NCI-H2081 treated with DMSO at 0.1 percent for 48 hours (cell line): Measurements from ENCODE around the gene OR5H1.
"Not testable (repeated sequence)": the region's sequence is repeated elsewhere in the genome, so short reads cannot be mapped to it uniquely, and the experiment has no call there.

Experiments used
- DNase-seq: peaks from one replicate; lab custom pipeline; 2025; lab: John Stamatoyannopoulos, UW

OR5H1 gene

GRCh38 chr3:98130421-98130820 is at the start of gene OR5H1:
OR5H1 (plus strand) TSS chr3:98130721; CDS start chr3:98132698, 1,977 bp downstream.
- no peak for DNase-seq

- DNase-seq: no peak
These were observed 43.6 kb upstream of the OR5H1 start, which contains the start of gene OR5AC2 for GRCh38 chr3:98086873-98087272. OR5AC2 (plus strand) TSS chr3:98087173; CDS start chr3:98087173, 0 bp downstream.

GRCh38 chr3:98095882-98096281 is 34.6 kb upstream of the OR5H1 start:
- DNase-seq: no peak

GRCh38 chr3:98099848-98100247 is 30.7 kb upstream of the OR5H1 start:
- no peak for DNase-seq

- no peak for DNase-seq
These were observed 22.4 kb upstream of the OR5H1 start for GRCh38 chr3:98108162-98108561.

- DNase-seq: no peak
These were observed 20.5 kb upstream of the OR5H1 start for GRCh38 chr3:98109807-98110549.

GRCh38 chr3:98110550-98110908 is 20.0 kb upstream of the OR5H1 start:
- DNase-seq: no peak

- DNase-seq: no peak
These were observed 16.3 kb upstream of the OR5H1 start for GRCh38 chr3:98114264-98114663.

- no peak for DNase-seq
These were observed 14.8 kb upstream of the OR5H1 start for GRCh38 chr3:98115717-98116116.

GRCh38 chr3:98136631-98137030 is 6.1 kb downstream of the OR5H1 start:
- DNase-seq: no peak

GRCh38 chr3:98137826-98138557 is 7.5 kb downstream of the OR5H1 start:
- DNase-seq: not testable (repeated sequence)

- no peak for DNase-seq
These were observed 10.0 kb downstream of the OR5H1 start for GRCh38 chr3:98140531-98140930.

GRCh38 chr3:98147179-98147578 is 16.7 kb downstream of the OR5H1 start, which contains the start of gene OR5H14:
OR5H14 (plus strand) TSS chr3:98147479; CDS start chr3:98149386, 1,907 bp downstream.
- no peak for DNase-seq

GRCh38 chr3:98148751-98149150 is 18.2 kb downstream of the OR5H1 start:
- no peak for DNase-seq

- DNase-seq: not testable (repeated sequence)
These were observed 18.9 kb downstream of the OR5H1 start for GRCh38 chr3:98149456-98149855.

- DNase-seq: no peak
These were observed 20.7 kb downstream of the OR5H1 start for GRCh38 chr3:98151241-98151640.

- DNase-seq: no peak
These were observed 35.9 kb downstream of the OR5H1 start, which contains the start of gene OR5H15 for GRCh38 chr3:98166396-98166795. OR5H15 (plus strand) TSS chr3:98166696; CDS start chr3:98168700, 2,004 bp downstream.

GRCh38 chr3:98171071-98171470 is 40.5 kb downstream of the OR5H1 start:
- no peak for DNase-seq

GRCh38 chr3:98172621-98173020 is 42.1 kb downstream of the OR5H1 start:
- no peak for DNase-seq

GRCh38 chr3:98180319-98180890 is 49.9 kb downstream of the OR5H1 start:
- no peak for DNase-seq

- DNase-seq: no peak
These were observed 51.7 kb downstream of the OR5H1 start for GRCh38 chr3:98182196-98182595.

GRCh38 chr3:98185180-98185579 is 54.7 kb downstream of the OR5H1 start:
- DNase-seq: no peak
